Stomach (tissue), 9 donors: ENCODE data around the gene TNS1. TPM values are rescaled to one million over a fixed set of nuclear protein-coding genes. Genes with fewer than 3 reads are reported as not detected.

ENCODE experiments used
- DNase-seq, 2 donors: peaks; one replicate each; pipeline versions ENCODE4 v3.0.0 to v3.0.0-alpha.2; 2013 to 2019
- H3K27ac ChIP-seq, 5 donors: fragments of 200-600 bp in 4 of 5; sonication (generic) in 4 of 5; one replicate each; pipeline ENCODE4 v1.5.1; 2013 to 2019; ENCODE audit warnings: mild to moderate bottlenecking in 1 of 5, moderate library complexity in 1 of 5
- H3K27me3 ChIP-seq, 3 donors: fragments of 200-600 bp; sonication (generic); one replicate each; pipeline ENCODE4 v1.5.1; 2017 to 2019; ENCODE audit warnings: mixed run types in 1 of 3
- H3K36me3 ChIP-seq, 4 donors: fragments of 200-600 bp; sonication (generic); 1 replicate in 3 of 4; 2 replicates in 1 of 4; pipeline ENCODE4 v1.5.1; 2016 to 2019
- H3K4me1 ChIP-seq, 4 donors: fragments of 200-600 bp; sonication (generic); one replicate each; pipeline ENCODE4 v1.5.1; 2016 to 2019
- H3K4me3 ChIP-seq, 4 donors: fragments of 200-600 bp; sonication (generic) in 3 of 4; one replicate each; pipeline ENCODE4 v1.5.1; 2016 to 2019; ENCODE audit warnings: mild to moderate bottlenecking in 1 of 4
- H3K9me3 ChIP-seq, 4 donors: fragments of 200-600 bp; sonication (generic); one replicate each; pipeline ENCODE4 v1.5.1; 2016 to 2019
- EP300 ChIP-seq: sonication (generic); formaldehyde crosslinking; IDR thresholded peaks from one replicate; pipeline ENCODE4 v1.6.1; 2017; ENCODE audit warnings: antibody characterized with exemption
- POLR2A ChIP-seq, 4 donors: fragments of 450-650 bp; IDR thresholded peaks; one replicate each; pipeline ENCODE4 v1.6.1; 2016; ENCODE audit warnings: antibody characterized with exemption in 4 of 4, control low read depth in 2 of 4, mild to moderate bottlenecking in 1 of 4, moderate library complexity in 1 of 4
- POLR2AphosphoS5 ChIP-seq, 3 donors: sonication (generic); formaldehyde crosslinking; IDR thresholded peaks; one replicate each; pipeline ENCODE4 v1.6.1; 2016; ENCODE audit warnings: antibody characterized with exemption in 3 of 3
- WGBS, 5 donors: extraction: QIAGEN DNeasy Blood & Tissue Kit in 3 of 5; methylation state at CpG; one replicate each; pipeline versions ENCODE4 v1.1.5 to v1.1.7; 2013 to 2018; 5-methylcytosine and 5-hydroxymethylcytosine counted together
- intact Hi-C: fragments of 100-400 bp; cut with DNase I; formaldehyde crosslinking; loops from one replicate; pipeline ENCODE4 v1.15.1; 2023; ENCODE audit warnings: low total_unique reads
- polyA plus RNA-seq, 3 donors: library from polyadenylated mRNA; stranded (reverse); fragments of 200-250 nt; gene quantifications; one replicate each; pipeline ENCODE4 v1.2.3, GENCODE V29; 2013
- total RNA-seq, 5 donors: library from RNA; depleted of rRNA; stranded (reverse); fragments of >200 nt; gene quantifications; one replicate each; pipeline versions ENCODE4 v1.1.0 to v1.2.3, GENCODE V29; 2014 to 2016
- TF ChIP-seq, protein P1 (sequence below), 7 experiments: fragments of 450-650 bp in 4 of 7; fragments of 200-600 bp in 3 of 7; sonication (generic) in 3 of 7; IDR thresholded peaks; one replicate each; pipeline ENCODE4 v1.5.1; 2016 to 2019; ENCODE audit warnings: antibody characterized with exemption in 7 of 7, control low read depth in 2 of 7, mild to moderate bottlenecking in 1 of 7
- donor health status: healthy with polysubstance abuse.
- donor health status: Bipolar disorder and iron deficiency.
- donor health status: healthy.

TNS1 gene
- total and polyA plus RNA-seq, 8 donors = 18.5 to 682 (median 160) TPM

DNA sequence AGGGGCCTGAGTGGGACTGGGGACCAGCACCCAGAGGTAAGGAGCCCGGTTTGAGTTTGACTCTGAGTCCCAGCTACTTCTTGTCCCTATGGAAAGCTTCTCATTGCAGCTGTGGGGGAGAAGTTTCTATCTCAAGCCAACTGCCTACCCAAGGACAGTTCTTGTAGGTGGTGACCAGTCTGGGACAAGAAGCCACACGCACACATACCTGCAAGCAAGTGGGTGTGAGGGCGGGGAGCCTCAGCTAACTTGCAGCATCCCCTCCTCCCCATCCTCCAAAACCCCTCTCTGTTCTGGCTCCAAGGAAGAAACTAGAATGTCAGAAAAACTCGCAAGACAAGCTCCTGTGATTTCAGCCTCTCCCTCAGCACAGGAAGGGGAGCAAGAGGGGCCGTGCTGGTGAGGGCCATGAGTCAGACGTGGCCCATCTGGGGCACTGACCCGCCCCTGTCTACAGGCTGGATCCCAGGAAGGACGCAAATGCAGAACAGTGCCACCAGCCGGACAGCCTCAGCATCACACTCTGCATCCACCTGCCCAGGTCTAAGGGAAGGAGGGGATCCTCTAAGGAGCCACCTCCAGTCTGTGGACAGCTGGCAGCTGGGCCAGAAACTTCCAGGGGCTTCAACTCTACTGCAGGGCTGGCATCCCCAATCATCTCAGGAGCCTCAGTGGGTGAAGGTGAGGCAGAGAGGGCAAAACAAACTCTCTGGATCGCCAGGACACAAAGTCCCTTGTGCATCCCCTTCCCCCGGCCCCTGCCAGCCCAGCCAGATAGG, 103.4 kb downstream of the TNS1 start:
- peaks cover 75 to 95% (median 84%) of the 10 kb centered on the region in 4 donors for H3K4me1 ChIP-seq
- no peaks in the 10 kb centered on the region for H3K9me3 ChIP-seq
- no peaks in the 10 kb centered on the region for H3K27me3 ChIP-seq
- peak overlapping the region; percentile 87 to 92 (median 92) for H3K27ac ChIP-seq
- peak; percentile 77 to 81 for DNase-seq
- TF ChIP-seq EP300 (no peak), POLR2AphosphoS5 (IDR thresholded peaks at IDR 0.05) (peak; percentile 10 to 76 (median 13))
- TF ChIP-seq, protein P1, sequence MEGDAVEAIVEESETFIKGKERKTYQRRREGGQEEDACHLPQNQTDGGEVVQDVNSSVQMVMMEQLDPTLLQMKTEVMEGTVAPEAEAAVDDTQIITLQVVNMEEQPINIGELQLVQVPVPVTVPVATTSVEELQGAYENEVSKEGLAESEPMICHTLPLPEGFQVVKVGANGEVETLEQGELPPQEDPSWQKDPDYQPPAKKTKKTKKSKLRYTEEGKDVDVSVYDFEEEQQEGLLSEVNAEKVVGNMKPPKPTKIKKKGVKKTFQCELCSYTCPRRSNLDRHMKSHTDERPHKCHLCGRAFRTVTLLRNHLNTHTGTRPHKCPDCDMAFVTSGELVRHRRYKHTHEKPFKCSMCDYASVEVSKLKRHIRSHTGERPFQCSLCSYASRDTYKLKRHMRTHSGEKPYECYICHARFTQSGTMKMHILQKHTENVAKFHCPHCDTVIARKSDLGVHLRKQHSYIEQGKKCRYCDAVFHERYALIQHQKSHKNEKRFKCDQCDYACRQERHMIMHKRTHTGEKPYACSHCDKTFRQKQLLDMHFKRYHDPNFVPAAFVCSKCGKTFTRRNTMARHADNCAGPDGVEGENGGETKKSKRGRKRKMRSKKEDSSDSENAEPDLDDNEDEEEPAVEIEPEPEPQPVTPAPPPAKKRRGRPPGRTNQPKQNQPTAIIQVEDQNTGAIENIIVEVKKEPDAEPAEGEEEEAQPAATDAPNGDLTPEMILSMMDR (IDR thresholded peaks at IDR 0.05) = peak in 5 of 7 experiments; percentile 50 to 73 (median 60)
- H3K4me3 ChIP-seq = peak overlapping the region in 1 of 4 donors; percentile 19
- 44 to 72% (median 49%) methylated on average over 6 to 11 of the region's 11 CpGs for WGBS, 5 donors
- peaks cover 26 to 58% (median 39%) of the 10 kb centered on the region in 4 donors for H3K36me3 ChIP-seq
- intact Hi-C loops = loop anchor here (10.0 kb wide), 1 partner anchor 85 kb away; no protein-coding TSS in a partner anchor

DNA sequence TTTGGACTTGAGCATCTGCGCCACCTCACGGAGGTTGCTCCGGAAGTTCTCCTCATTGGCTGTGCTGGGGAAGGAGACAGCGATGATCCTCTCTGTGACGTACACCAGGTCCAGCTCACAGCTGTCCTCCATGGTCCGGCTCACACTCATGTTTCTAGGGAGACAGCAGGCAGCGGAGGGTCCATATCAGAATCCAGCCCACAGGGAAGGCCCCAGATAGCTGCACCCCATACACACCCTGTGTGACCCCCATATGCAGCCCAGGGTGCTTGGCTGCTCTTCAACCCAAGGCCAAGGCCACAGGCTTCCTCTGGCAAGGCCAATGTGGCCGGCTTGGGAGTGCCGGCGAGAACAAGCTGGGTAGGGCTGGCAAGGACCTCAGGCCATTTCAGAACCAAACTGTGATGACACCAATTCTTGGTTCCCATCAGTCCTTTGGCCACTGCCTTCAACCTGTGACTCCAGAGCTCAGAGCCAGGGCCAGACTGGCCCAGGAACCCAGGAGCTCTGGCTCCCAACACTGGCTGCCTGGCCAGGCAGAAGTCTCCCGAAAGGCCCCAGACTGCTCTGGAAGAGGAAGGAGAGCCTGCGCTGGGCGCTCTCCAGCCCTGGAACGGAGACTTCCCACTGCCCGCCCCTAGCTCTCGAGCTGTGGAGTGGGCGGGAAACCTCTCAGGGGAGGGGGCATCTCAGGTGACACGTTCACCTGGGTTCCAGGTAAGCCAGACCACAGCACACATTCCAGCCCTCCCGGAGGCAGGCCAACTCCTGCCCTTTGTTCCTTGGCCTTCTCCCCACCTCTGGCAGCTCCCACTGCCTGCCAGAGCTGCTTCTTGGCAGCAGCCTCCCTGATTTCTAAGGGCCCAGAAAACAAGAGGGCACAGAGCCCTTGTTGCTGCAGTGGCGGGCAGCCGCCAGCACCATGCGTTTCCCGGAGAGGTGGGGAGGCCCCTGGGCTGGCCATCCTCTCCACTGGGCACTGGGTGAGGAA, 104.7 kb downstream of the TNS1 start:
- peak overlapping the region; percentile 87 to 92 (median 92) for H3K27ac ChIP-seq
- no peak overlapping the region for H3K4me3 ChIP-seq
- no peaks in the 10 kb centered on the region for H3K9me3 ChIP-seq
- WGBS, 5 donors = 33 to 65% (median 42%) methylated on average over 12 to 23 of the region's 23 CpGs
- peaks cover 39 to 72% (median 52%) of the 10 kb centered on the region in 4 donors for H3K36me3 ChIP-seq
- H3K4me1 ChIP-seq = peaks cover 62 to 93% (median 83%) of the 10 kb centered on the region in 4 donors
- TF ChIP-seq POLR2AphosphoS5 (IDR thresholded peaks at IDR 0.05) = peak in 2 of 3 donors; percentile 55 to 78
- no peak for TF ChIP-seq EP300
- TF ChIP-seq, protein P1 (IDR thresholded peaks at IDR 0.05) = peak in 1 of 7 experiments; percentile 9
- TF ChIP-seq POLR2A (IDR thresholded peaks at IDR 0.05) = peak in 1 of 4 donors; percentile 50
- intact Hi-C loops = loop anchor here (10.0 kb wide), 1 partner anchor 87 kb away; no protein-coding TSS in a partner anchor
- DNase-seq = peak in 1 of 2 donors; percentile 93
- H3K27me3 ChIP-seq = no peaks in the 10 kb centered on the region

DNA sequence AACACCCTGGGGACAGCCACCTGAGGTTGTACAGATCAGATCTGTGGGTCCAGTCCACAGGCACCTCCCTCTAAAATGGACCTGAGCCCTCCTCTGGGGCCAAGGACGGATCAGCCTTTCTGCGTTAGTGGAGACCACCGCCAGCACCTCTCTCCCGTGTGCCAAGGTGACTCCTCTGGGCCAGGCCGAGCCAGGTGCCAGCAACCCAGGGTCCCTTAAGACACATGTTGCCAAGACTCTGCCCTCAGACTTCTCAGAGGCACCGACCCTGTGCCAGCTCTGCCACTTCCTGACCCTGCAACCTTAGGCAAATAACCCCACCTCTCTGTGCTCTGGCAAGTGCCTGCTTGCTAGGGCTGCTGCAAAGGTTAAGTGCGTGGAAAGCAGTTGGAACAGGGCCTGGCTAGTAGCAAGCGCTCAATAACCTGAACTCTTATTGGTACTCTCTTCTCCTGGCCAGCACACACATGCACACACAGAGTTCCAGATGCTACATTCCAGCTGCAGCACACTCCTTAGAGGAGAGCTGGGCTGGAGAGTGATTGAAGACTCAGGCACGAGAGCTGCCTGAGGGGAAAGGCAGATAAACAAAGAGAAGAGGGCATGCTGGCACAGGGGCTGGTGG, 105.6 kb downstream of the TNS1 start:
- Histone ChIP-seq H3K4me3 (no peak overlapping the region), H3K36me3 (peaks cover 49 to 81% (median 61%) of the 10 kb centered on the region in 4 donors), H3K4me1 (peaks cover 53 to 86% (median 75%) of the 10 kb centered on the region in 4 donors), H3K27ac (peak overlapping the region; percentile 87 to 92 (median 92)), H3K9me3 (no peaks in the 10 kb centered on the region), H3K27me3 (no peaks in the 10 kb centered on the region)
- 34 to 52% (median 38%) methylated on average over 9 of the region's 9 CpGs for WGBS, 5 donors
- TF ChIP-seq POLR2A (IDR thresholded peaks at IDR 0.05) (no peak), POLR2AphosphoS5 (IDR thresholded peaks at IDR 0.05) (peak in 1 of 3 donors; percentile 37)
- peak in 1 of 2 donors; percentile 80 for DNase-seq
- intact Hi-C loops = loop anchor here (10.0 kb wide), 1 partner anchor 88 kb away; no protein-coding TSS in a partner anchor

DNA sequence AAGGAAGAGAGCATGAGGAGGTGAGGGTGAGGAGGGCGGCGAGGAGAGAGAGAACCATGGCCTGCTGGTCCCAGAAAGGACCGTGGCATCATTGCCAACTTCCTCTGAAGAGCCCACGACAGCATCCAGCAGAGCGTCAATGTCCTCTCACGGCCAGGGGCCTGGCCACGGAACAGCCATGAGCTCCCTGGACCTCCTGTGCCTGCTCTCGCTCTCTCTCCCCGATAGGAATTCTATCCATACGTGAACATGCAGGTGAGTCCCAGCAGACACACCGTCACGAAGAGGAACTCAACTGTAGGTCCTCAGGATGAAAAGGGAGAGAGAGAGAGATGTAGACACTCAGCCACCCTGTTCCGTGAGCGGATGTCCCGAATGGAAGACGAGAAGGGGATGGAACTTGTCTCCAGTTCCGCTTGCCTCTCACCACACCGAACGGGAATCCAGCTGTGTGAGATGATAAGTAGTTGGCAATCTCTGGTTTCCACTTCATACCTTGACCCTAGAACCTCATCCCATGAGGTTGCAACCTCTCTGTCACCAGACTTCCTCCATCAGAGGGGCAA, 107.6 kb downstream of the TNS1 start:
- TF ChIP-seq EP300 (no peak), POLR2A (IDR thresholded peaks at IDR 0.05) (no peak), POLR2AphosphoS5 (IDR thresholded peaks at IDR 0.05) (no peak)
- TF ChIP-seq, protein P1 (IDR thresholded peaks at IDR 0.05) = no peak
- Histone ChIP-seq H3K9me3 (no peaks in the 10 kb centered on the region), H3K36me3 (peaks cover 69 to 91% (median 81%) of the 10 kb centered on the region in 4 donors), H3K27me3 (no peaks in the 10 kb centered on the region), H3K27ac (peak overlapping the region in 4 of 5 donors; percentile 1 to 69 (median 42)), H3K4me1 (peaks cover 41 to 83% (median 64%) of the 10 kb centered on the region in 4 donors), H3K4me3 (no peak overlapping the region)
- intact Hi-C loops = loop anchor here (10.0 kb wide), 1 partner anchor 90 kb away; no protein-coding TSS in a partner anchor
- WGBS, 5 donors = 77 to 88% (median 85%) methylated on average over 19 of the region's 19 CpGs
- DNase-seq = no peak
